ENCODE data around the gene NPAS3.

Gene NPAS3

DNA sequence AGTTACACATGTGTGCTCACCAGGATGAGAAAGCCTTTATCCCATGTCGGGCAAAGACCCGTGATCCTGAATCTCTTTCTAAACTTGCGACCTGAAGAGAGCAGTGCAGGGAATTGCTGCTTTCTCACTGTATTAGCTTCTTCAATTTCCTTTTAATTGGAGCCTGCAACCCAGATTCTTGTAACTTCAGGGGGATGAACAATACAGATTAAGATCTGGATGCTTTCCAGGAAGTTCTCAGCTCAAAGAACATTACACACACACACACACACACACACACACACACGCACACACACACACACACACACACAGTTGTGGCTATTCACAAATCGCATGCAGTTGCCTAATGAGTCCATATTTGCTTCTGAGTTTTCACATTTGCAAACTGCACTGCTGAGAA lies 268.3 kb downstream of the NPAS3 start:
- no peak for TF ChIP-seq CTCF (IDR thresholded peaks at IDR 0.05; ENCODE audit: control insufficient read depth, insufficient read depth, low read depth, low read length, missing control alignments)
- H3K4me3 ChIP-seq (ENCODE audit: control insufficient read depth, low read depth, low read length): no peak overlapping the region
- DNase-seq (ENCODE audit: low read depth): no peak

DNA sequence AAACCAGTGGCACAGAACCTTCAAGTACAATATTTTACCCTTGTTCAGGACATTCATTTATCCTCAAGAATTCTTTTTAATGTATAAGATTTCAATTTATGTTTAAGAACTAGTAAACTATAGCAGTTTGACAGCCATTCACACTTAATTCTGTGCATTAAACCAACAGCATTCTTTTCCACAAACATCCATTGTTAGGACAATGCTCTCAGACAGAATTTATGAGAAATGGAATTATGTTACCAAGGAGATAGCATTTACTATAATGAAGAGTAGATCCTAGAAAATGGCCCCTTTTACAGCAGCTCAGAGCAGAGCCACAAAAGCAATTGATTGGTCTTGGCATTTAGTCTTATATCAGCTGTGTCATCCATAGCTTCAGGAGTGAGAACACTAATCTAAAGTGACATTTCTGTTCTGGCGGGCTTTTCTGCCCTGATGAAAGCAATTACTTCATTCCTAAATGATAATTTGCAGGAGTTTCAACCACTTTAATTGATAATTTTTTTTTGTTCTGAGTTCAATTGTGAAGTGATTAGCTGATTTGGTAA lies 268.9 kb downstream of the NPAS3 start:
- no peak for TF ChIP-seq CTCF (IDR thresholded peaks at IDR 0.05; ENCODE audit: control insufficient read depth, insufficient read depth, low read depth, low read length, missing control alignments)
- H3K4me3 ChIP-seq (ENCODE audit: control insufficient read depth, low read depth, low read length): no peak overlapping the region
- DNase-seq (ENCODE audit: low read depth): no peak

DNA sequence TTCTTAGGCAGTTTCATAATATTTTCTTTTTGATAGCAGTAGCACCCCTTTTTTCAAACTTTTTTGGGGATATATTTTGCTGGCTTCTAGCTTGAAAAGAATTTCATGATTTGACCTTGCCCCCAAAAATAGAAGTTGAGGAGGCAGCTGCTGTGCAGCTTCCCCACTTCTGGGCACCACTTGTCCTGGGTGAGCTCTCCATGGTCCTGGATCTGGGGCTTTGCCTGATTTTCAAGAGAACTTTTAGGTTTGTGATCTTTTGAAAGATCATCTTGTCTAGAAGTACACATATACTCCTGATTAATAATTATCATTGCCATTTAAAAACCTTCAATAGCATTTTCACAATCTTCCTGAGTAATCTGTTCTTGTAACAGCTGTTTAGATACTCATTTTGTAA lies 271.6 kb downstream of the NPAS3 start:
- DNase-seq (ENCODE audit: low read depth): no peak
- H3K4me3 ChIP-seq (ENCODE audit: control insufficient read depth, low read depth, low read length): no peak overlapping the region
- TF ChIP-seq CTCF (IDR thresholded peaks at IDR 0.05; ENCODE audit: control insufficient read depth, insufficient read depth, low read depth, low read length, missing control alignments): no peak

GRCh38 chr14:33218026-33218425 lies 279.3 kb downstream of the NPAS3 start:
- H3K4me3 ChIP-seq (ENCODE audit: control insufficient read depth, low read depth, low read length): no peak overlapping the region
- DNase-seq (ENCODE audit: low read depth): no peak
- no peak for TF ChIP-seq CTCF (IDR thresholded peaks at IDR 0.05; ENCODE audit: control insufficient read depth, insufficient read depth, low read depth, low read length, missing control alignments)

- DNase-seq (ENCODE audit: low read depth): no peak
- TF ChIP-seq CTCF (IDR thresholded peaks at IDR 0.05; ENCODE audit: control insufficient read depth, insufficient read depth, low read depth, low read length, missing control alignments): no peak
- H3K4me3 ChIP-seq (ENCODE audit: control insufficient read depth, low read depth, low read length): no peak overlapping the region
Measured at GRCh38 chr14:33219957-33220356, 281.3 kb downstream of the NPAS3 start.

DNA sequence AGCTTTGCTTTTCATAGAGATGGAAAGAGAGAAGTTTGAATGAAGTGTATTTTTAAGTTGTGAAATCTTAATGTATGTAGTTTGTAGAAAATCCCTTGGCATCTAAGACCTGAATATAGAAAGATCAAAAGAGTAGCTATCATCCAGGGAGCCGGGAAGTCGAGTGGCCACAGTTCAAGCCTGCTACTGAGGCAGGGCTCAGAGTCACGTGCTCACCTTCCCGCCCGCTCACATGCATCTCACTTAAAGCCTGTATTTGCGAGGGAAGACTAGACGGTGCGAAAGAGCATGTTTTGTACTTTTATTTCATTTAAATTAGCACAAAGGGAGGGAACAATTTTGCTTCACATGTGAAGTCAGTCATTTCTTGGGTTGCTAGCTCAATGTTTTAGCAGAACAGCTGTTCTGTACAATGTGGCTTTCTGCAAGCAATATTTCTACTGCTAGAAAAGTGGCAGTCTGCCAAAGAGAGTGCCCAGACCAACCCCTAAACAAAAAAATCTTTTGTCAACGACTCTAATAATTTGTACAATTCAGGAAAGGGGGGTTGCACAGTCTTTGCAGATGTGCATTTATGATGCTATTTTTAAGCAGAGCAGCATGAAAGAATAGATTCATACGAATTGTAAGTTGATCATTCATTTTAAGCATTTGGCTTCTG lies 290.7 kb downstream of the NPAS3 start:
- no peak for DNase-seq (ENCODE audit: low read depth)
- no peak overlapping the region for H3K4me3 ChIP-seq (ENCODE audit: control insufficient read depth, low read depth, low read length)
- TF ChIP-seq CTCF (IDR thresholded peaks at IDR 0.05; ENCODE audit: control insufficient read depth, insufficient read depth, low read depth, low read length, missing control alignments): no peak

Measured in AG09309 (cell line).